Psoas muscle (tissue), 8 donors: ENCODE results near the gene SLC7A14. TPM values are rescaled to one million over a fixed set of nuclear protein-coding genes. Genes with fewer than 3 reads are reported as not detected.

Experiments
- ATAC-seq, 4 donors: fragments of 200-7000 bp; cut with Tn5 transposase; one replicate each; pipeline ENCODE4 v1.9.1; 2020; ENCODE audit warnings: moderate library complexity in 3 of 4, mild to moderate bottlenecking in 2 of 4
- DNase-seq, 2 donors: peaks; one replicate each; pipeline ENCODE4 v3.0.0-alpha.2; 2020
- H3K27ac ChIP-seq: fragments of 200-600 bp; one replicate; pipeline ENCODE4 v1.8.0; 2022
- H3K27me3 ChIP-seq, 3 donors: fragments of 200-600 bp in 1 of 3; one replicate each; pipeline versions ENCODE4 v1.6.1 to v1.8.0; 2013 to 2022; ENCODE audit warnings: low read length in 2 of 3, mild to moderate bottlenecking in 2 of 3, moderate library complexity in 1 of 3; ENCODE audit not compliant: insufficient read depth in 3 of 3
- H3K36me3 ChIP-seq, 2 donors: fragments of 200-600 bp in 1 of 2; one replicate each; pipeline versions ENCODE4 v1.6.1 to v1.8.0; 2013 to 2022; ENCODE audit warnings: low read depth in 1 of 2, mild to moderate bottlenecking in 1 of 2, moderate library complexity in 1 of 2; ENCODE audit not compliant: insufficient read depth in 1 of 2
- H3K4me1 ChIP-seq: fragments of 200-600 bp; one replicate; pipeline ENCODE4 v1.8.0; 2022
- H3K4me3 ChIP-seq: fragments of 200-600 bp; one replicate; pipeline ENCODE4 v1.8.0; 2022; ENCODE audit warnings: mild to moderate bottlenecking
- H3K9me3 ChIP-seq: fragments of 200-600 bp; one replicate; pipeline ENCODE4 v1.8.0; 2022
- WGBS, 3 donors: extraction: QIAGEN DNeasy Blood & Tissue Kit; methylation state at CpG; one replicate each; pipeline versions ENCODE4 v1.1.6 to v1.1.7; 2013; 5-methylcytosine and 5-hydroxymethylcytosine counted together
- intact Hi-C, 2 donors: fragments of 100-400 bp; cut with DNase I; formaldehyde crosslinking; loops; one replicate each; pipeline versions ENCODE4 v1.11.0 to v1.14.2; 2022
- polyA plus RNA-seq, 3 donors: library from polyadenylated mRNA; stranded (reverse); fragments of 200-250 nt; gene quantifications; one replicate each; pipeline ENCODE4 v1.2.3, GENCODE V29; 2013
- total RNA-seq, 4 donors: library from RNA; stranded (reverse); fragmentation: NEBNext Ultra II Directional in 2 of 4; extraction: Animal tissue kit (Norgen Biotek cat#: 25700) in 2 of 4; gene quantifications; one replicate each; pipeline versions ENCODE4 v1.2.1 to v1.2.4, GENCODE V29; 2021 to 2023
- TF ChIP-seq, protein P1 (sequence below): fragments of 200-600 bp; IDR thresholded peaks from one replicate; pipeline ENCODE4 v1.8.0; 2022; ENCODE audit warnings: antibody characterized with exemption
- donor health status: healthy with polysubstance abuse.
- donor health status: DM: no; HTN: no; CAD: no; lungs with moderate emphysema.
- donor health status: Bipolar disorder and iron deficiency.
- donor health status: healthy.
- donor health status: DM: yes; HTN: yes; CAD: no.
- donor health status: DM: no; HTN: no; CAD: no.
- donor health status: DM: no; HTN: no; CAD: no.
- donor health status: DM: yes; HTN: yes; CAD: no.

The SLC7A14 gene
- total and polyA plus RNA-seq, 7 donors: under 0.01 to 0.04 (median 0.01) TPM; not detected in 4

DNA sequence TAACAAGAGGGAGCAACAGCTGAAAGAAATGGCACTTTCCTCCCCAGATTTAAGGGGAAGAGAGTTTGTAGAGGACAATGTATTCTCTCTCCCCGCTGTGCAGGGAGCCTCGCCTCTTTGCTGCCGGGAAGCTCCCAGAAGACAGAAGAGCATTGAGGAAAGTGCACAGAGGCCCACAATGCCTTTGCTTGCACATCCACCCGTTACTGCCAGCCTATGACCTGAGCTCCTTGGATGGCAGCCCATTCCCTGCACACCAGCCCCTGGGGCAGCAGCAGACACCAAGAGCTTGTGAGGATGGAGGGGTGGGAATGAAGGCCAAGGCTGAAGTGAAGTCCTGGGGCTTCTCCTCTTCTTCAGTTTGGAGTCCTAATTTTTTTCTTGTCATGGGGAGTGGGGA is 100.2 kb downstream of the SLC7A14 start:
- Histone ChIP-seq H3K27ac (no peak overlapping the region), H3K4me3 (no peak overlapping the region), H3K4me1 (no peaks in the 10 kb centered on the region), H3K36me3 (no peaks in the 10 kb centered on the region), H3K27me3 (no peaks in the 10 kb centered on the region), H3K9me3 (no peaks in the 10 kb centered on the region)
- 65 to 76% (median 70%) methylated on average over 4 of the region's 4 CpGs for WGBS, 3 donors
- no peak for DNase-seq
- TF ChIP-seq, protein P1, sequence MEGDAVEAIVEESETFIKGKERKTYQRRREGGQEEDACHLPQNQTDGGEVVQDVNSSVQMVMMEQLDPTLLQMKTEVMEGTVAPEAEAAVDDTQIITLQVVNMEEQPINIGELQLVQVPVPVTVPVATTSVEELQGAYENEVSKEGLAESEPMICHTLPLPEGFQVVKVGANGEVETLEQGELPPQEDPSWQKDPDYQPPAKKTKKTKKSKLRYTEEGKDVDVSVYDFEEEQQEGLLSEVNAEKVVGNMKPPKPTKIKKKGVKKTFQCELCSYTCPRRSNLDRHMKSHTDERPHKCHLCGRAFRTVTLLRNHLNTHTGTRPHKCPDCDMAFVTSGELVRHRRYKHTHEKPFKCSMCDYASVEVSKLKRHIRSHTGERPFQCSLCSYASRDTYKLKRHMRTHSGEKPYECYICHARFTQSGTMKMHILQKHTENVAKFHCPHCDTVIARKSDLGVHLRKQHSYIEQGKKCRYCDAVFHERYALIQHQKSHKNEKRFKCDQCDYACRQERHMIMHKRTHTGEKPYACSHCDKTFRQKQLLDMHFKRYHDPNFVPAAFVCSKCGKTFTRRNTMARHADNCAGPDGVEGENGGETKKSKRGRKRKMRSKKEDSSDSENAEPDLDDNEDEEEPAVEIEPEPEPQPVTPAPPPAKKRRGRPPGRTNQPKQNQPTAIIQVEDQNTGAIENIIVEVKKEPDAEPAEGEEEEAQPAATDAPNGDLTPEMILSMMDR: no peak
- intact Hi-C loops: no loop called here
- no peak for ATAC-seq

DNA sequence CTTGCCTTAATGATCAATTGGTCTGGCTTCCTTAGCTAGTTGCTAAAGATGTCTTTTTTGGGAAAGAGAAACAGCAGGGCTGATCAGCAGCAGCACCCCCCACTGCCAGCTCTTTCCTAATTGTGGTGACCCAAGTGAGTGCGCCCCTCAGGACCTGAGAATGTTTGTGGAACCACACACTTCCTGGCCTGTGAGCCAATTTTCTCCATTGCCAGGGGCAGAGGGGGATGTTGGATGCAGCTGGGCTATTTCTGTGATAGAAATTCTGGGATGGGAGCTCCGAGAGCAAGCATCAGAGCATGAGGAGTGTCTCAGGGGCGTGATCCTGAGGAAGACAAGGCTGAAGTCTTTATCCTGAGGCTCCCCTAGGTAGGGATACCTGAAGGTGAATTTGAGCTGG is 100.6 kb downstream of the SLC7A14 start:
- Histone ChIP-seq H3K4me3 (no peak overlapping the region), H3K4me1 (no peaks in the 10 kb centered on the region), H3K27ac (no peak overlapping the region), H3K27me3 (no peaks in the 10 kb centered on the region), H3K36me3 (no peaks in the 10 kb centered on the region), H3K9me3 (no peaks in the 10 kb centered on the region)
- DNase-seq (no peak), ATAC-seq (no peak)
- intact Hi-C loops: no loop called here
- WGBS, 3 donors: 53 to 69% (median 62%) methylated on average over 3 of the region's 3 CpGs
- TF ChIP-seq, protein P1: no peak

DNA sequence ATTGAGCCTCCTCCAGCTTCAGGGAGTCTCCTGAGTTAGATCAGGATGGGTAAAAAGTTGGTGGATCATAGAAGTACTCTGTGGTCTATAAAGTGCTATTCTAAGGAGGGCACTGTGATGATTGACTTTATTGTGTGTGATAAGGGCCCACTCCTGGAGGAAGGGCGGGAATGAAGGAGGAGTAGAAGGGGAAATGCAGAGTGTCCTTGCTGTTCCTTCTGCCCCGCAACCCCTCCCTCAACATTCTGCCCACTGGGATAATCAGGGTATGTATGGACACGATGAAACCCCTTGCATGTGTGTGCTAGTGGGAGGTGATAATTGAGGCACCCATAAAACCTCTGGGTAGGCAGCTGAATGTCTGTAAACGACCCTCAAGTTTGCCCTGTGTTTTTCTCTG is 101.0 kb downstream of the SLC7A14 start:
- 50 to 56% (median 51%) methylated on average over 4 of the region's 4 CpGs for WGBS, 3 donors
- ATAC-seq: no peak
- DNase-seq: no peak
- Histone ChIP-seq H3K4me1 (no peaks in the 10 kb centered on the region), H3K27ac (no peak overlapping the region), H3K4me3 (no peak overlapping the region), H3K36me3 (no peaks in the 10 kb centered on the region), H3K9me3 (no peaks in the 10 kb centered on the region), H3K27me3 (no peaks in the 10 kb centered on the region)
- intact Hi-C loops: no loop called here
- TF ChIP-seq, protein P1: no peak

DNA sequence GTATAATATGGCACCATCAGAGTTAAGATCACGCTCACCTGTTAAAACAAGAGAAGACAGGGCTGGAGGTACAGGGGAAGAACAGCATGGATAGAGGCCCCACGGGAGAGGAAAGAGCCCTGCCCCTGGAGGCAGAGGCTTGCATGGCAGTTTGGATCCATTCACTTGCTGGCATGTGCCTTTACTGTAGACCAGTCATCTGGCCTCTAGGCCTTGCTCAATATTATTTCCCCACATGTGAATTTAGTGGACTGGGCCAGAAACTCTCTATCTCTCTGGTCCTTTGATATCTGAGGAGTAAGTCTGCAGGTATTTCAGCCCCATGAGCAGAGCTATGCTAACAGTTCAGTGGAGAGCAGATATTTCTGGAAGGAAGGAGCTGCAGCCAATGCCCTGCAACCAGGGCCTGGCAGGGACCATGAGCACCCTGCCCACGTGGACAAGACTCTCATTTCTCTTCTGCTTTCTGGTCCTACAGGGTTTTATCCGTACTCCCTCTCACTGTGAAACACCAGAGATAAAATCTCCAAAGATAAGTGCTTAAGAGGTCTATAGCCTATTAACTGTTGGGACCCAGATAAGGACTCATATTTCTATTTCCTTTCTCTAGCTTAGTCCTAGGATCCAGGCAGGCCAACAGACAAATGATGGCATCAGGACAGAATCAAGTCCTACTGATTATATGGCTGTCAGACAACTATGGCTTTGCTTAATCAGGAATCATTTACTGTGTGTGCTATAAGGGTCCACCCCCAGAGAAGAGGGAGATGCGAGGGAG is 102.2 kb downstream of the SLC7A14 start:
- TF ChIP-seq, protein P1: no peak
- Histone ChIP-seq H3K4me1 (no peaks in the 10 kb centered on the region), H3K27me3 (no peaks in the 10 kb centered on the region), H3K27ac (no peak overlapping the region), H3K9me3 (no peaks in the 10 kb centered on the region), H3K36me3 (no peaks in the 10 kb centered on the region), H3K4me3 (no peak overlapping the region)
- no peak for DNase-seq
- 64 to 68% (median 68%) methylated on average over 5 of the region's 5 CpGs for WGBS, 3 donors
- intact Hi-C loops: no loop called here
- no peak for ATAC-seq

DNA sequence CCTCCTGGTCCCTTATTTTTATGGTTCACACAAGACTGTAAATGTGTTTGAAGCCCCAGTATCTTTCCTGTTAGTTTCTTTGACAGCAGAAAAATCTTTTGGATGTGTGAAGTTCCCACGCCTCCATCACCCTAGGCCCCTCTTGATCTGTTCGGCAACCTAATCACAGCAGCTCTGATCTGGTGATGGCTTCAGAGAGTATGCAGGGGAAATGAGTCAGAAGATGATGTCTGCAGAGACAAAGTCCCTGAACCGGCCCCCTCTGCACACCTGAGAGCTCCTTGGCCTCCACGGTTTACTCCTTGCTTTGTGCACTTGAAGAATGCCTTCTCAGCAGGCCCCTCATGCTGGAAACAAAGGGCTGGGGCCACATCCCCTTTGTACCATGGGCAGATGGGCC is 103.7 kb downstream of the SLC7A14 start:
- DNase-seq: no peak
- no peaks in the 10 kb centered on the region for H3K27me3 ChIP-seq
- intact Hi-C loops: no loop called here
- H3K4me3 ChIP-seq: no peak overlapping the region
- H3K9me3 ChIP-seq: no peaks in the 10 kb centered on the region
- TF ChIP-seq, protein P1: no peak
- H3K36me3 ChIP-seq: no peaks in the 10 kb centered on the region
- H3K4me1 ChIP-seq: no peaks in the 10 kb centered on the region
- WGBS, 3 donors: 42 to 60% (median 52%) methylated on average over 4 of the region's 4 CpGs
- H3K27ac ChIP-seq: no peak overlapping the region
- no peak for ATAC-seq
